NCI-H1930 (cell line): ENCODE results near the gene TFPI.
"Not testable (repeated sequence)": the region's sequence is repeated elsewhere in the genome, so short reads cannot be mapped to it uniquely, and the experiment has no call there.

Source experiments
- DNase-seq, 2 experiments: peaks; one replicate each; lab custom pipeline; 2025; lab: John Stamatoyannopoulos, UW

TFPI gene

GRCh38 chr2:187527262-187527661 lies 27.0 kb downstream of the TFPI start:
- DNase-seq: peak in 1 of 2 experiments; percentile 5

DNA sequence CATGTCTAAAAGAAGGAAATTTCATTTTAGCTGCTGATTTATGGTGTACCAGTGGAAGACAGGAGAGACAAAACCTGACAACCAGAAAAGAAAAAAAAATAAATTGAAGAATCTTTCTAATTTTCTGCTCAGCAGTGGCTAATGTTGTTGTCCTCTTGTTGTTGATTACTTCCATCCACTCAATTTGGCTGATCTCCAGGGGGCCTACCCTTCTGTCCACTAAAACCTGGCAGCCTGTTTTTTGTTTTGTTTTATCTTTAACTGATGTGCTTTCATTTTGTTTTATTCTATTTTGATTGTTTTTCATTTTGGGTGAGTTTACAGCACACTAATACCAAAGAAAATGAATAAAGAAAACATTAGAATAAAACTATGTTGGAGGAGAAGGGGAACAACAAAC lies 27.4 kb downstream of the TFPI start:
- no peak for DNase-seq

- no peak for DNase-seq
Observed at GRCh38 chr2:187525163-187525900, 28.9 kb downstream of the TFPI start.

- no peak for DNase-seq
Observed at GRCh38 chr2:187523325-187523724, 30.9 kb downstream of the TFPI start.

GRCh38 chr2:187520121-187520624 lies 34.1 kb downstream of the TFPI start:
- no peak for DNase-seq

DNA sequence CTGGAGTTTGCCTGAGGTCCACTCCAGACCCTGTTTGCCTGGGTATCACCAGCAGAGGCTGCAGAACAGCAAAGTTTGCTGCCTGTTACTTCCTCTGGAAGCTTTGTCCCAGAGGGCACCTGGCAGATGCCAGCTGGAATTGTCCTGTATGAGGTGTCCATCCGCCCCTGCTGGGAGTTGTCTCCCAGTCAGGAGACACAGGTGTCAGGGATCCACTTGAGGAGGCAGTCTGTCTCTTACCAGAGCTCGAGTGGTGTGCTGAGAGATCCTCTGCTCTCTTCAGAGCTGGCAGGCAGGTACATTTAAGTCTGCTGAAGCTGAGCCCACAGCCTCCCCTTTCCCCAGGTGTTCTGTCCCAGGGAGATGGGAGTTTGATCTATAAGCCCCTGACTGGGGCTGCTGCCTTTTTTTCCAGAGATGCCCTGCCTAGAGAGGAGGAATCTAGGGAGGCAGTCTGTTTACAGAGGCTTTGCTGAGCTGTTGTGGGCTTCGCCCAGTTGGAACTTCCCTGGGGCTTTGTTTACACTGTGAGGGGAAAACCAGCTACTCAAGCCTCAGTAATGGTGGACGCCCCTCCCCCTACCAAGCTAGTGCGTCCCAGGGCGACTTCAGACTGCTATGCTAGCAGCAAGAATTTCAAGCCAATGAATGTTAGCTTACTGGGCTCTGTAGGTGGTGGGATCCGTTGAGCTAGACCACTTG lies 34.7 kb downstream of the TFPI start:
- DNase-seq: no peak

- not testable (repeated sequence) for DNase-seq
Observed at GRCh38 chr2:187517750-187518361, 36.4 kb downstream of the TFPI start.

- not testable (repeated sequence) for DNase-seq
Observed at GRCh38 chr2:187516630-187517510, 37.4 kb downstream of the TFPI start.

GRCh38 chr2:187514930-187515329 lies 39.3 kb downstream of the TFPI start:
- no peak for DNase-seq

DNA sequence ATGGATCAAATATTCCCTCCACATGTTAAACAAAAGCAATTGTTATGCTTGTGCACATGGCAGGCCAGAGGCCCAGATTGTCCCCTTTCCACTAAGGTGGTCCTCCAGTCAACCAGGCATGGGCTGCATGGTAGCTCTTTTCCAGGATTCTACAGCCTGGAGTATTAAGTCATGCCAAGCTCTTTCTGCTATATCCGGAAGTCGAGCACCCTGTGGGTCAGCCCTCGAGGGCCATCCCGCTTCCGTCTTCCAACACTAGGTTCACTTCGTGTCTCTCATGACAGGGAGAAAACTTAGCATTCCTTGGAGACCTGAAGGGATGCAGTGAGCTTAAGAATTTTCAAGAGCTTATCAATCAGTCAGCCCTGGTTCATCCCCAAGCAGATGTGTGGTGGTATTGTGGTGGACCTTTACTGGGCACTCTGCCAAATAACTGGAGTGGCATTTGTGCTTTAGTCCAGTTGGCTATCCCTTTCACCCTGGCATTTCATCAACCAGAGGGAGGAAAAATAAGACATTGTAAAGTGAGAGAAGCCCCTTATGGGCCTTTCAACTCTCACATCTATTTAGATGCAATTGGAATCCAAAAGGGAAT lies 39.9 kb downstream of the TFPI start:
- not testable (repeated sequence) for DNase-seq

GRCh38 chr2:187513460-187514234 lies 40.6 kb downstream of the TFPI start:
- not testable (repeated sequence) for DNase-seq

- no peak for DNase-seq
Observed at GRCh38 chr2:187511356-187512315, 42.6 kb downstream of the TFPI start.

DNA sequence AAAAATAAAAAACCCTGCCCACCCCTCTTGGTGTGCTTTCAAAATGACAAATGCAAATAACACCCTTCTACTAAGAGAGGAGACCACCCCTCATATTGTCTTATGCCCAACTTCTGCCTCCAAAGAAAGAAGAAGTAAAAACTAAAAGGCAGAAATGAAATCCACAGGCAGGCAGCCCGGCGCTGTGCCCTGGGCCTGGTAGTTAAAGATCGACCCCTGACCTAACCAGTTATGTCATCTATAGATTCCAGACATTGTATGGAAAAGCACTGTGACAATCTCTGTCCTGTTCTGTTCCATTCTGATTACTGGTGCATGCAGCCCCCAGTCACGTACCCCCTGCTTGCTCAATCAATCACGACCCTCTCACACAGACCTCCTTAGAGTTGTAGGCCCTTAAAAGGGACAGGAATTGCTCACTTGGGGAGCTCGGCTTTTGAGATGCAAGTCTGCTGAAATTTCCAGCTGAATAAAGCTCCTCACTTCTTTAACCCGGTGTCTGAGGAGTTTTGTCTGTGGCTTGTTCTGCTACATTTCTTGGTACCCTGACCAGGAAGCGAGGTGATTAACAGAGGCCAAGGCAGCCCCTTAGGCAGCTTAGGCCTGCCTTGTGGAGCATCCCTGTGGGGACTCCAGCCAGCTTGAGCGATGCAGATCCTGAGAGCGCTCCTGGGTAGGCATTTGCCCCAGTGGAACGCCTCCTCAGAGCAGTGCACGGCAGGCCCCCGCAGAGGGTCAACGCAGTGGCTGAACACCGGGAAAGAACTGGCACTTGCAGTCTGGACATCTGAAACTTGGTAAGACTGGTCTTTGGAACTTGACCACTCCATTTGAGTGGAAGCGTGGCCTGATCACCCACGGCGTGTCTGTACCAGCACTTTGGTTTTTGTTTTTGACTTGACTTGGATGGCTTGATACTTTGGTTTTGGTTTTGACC lies 43.5 kb downstream of the TFPI start:
- DNase-seq: not testable (repeated sequence)

- DNase-seq: no peak
Observed at GRCh38 chr2:187509667-187510417, 44.4 kb downstream of the TFPI start.

DNA sequence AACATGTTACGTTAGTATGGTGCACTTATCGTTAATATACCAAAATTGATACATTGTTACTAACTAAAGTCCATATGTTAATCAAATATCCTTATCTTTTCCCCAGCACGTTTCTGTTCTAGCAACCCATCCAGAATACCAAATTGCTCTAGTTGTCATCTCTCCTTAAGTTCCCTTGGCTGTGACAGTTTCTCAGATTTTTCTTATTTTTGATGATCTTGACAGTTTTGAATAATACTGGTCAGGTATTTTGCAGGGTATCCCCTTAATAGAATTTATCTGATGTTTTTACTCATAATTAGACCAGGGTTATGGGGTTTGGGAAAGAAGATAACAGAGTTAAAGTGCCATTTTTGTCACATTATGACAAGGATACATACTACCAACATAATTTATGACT lies 47.8 kb downstream of the TFPI start:
- no peak for DNase-seq

- DNase-seq: no peak
Observed at GRCh38 chr2:187505065-187505672, 49.1 kb downstream of the TFPI start.

GRCh38 chr2:187504312-187504921 lies 49.8 kb downstream of the TFPI start:
- no peak for DNase-seq
